Esophagus squamous epithelium (tissue), 5 donors: ENCODE measurements around the gene CCK. TPM values are rescaled to one million over a fixed set of nuclear protein-coding genes. Genes with fewer than 3 reads are reported as not detected.

ENCODE experiments used
- DNase-seq: peaks from one replicate; lab custom pipeline; 2025; lab: John Stamatoyannopoulos, UW
- H3K27ac ChIP-seq, 4 donors: fragments of 200-600 bp; sonication (generic); one replicate each; pipeline ENCODE4 v1.5.1; 2016 to 2019; ENCODE audit warnings: mild to moderate bottlenecking in 1 of 4
- H3K27me3 ChIP-seq, 4 donors: fragments of 200-600 bp; sonication (generic); 1 replicate in 3 of 4; 2 replicates in 1 of 4; pipeline versions ENCODE4 v1.5.1 to v1.6.0; 2017 to 2021; ENCODE audit warnings: antibody characterized with exemption in 1 of 4
- H3K36me3 ChIP-seq, 3 donors: fragments of 200-600 bp; sonication (generic); one replicate each; pipeline ENCODE4 v1.5.1; 2016 to 2019
- H3K4me1 ChIP-seq, 3 donors: fragments of 200-600 bp; sonication (generic); one replicate each; pipeline ENCODE4 v1.5.1; 2017 to 2019
- H3K4me3 ChIP-seq, 4 donors: fragments of 200-600 bp; sonication (generic); 1 replicate in 3 of 4; 2 replicates in 1 of 4; pipeline ENCODE4 v1.5.1; 2016 to 2019; ENCODE audit warnings: mild to moderate bottlenecking in 2 of 4, moderate library complexity in 1 of 4
- H3K9me3 ChIP-seq, 3 donors: fragments of 200-600 bp; sonication (generic); one replicate each; pipeline ENCODE4 v1.5.1; 2016 to 2019
- CTCF ChIP-seq, 6 experiments: fragments of 450-650 bp in 4 of 6; fragments of 200-600 bp in 2 of 6; sonication (generic) in 2 of 6; IDR thresholded peaks; one replicate each; pipeline ENCODE4 v1.5.1; 2016 to 2019; ENCODE audit warnings: antibody characterized with exemption in 6 of 6, mild to moderate bottlenecking in 4 of 6, moderate library complexity in 4 of 6
- POLR2A ChIP-seq, 4 donors: fragments of 450-650 bp; IDR thresholded peaks; one replicate each; pipeline ENCODE4 v1.6.1; 2017; ENCODE audit warnings: antibody characterized with exemption in 4 of 4, mild to moderate bottlenecking in 4 of 4, moderate library complexity in 3 of 4
- WGBS, 2 donors: methylation state at CpG; one replicate each; pipeline ENCODE4 v1.1.5; 2018; 5-methylcytosine and 5-hydroxymethylcytosine counted together
- intact Hi-C: fragments of 100-400 bp; cut with DNase I; formaldehyde crosslinking; loops from one replicate; pipeline ENCODE4 v1.15.0; 2022
- total RNA-seq, 4 donors: library from RNA; depleted of rRNA; stranded (reverse); fragments of >200 nt; gene quantifications; one replicate each; pipeline ENCODE4 v1.1.0, GENCODE V29; 2016
- donor health status: DM: yes; HTN: yes; CAD: no.

CCK gene
- total RNA-seq, 4 donors from 2014 or later, result 1.9 to 3.1 TPM; not detected in 2

GRCh38 chr3:42254566-42254965 is 11.4 kb downstream of the CCK start:
- intact Hi-C loops, result no loop called here
- DNase-seq, result no peak
- H3K27me3 ChIP-seq, result peaks cover 0 to 54% (median 0%) of the 10 kb centered on the region in 4 donors
- TF ChIP-seq CTCF (IDR thresholded peaks at IDR 0.05), result no peak
- TF ChIP-seq POLR2A (IDR thresholded peaks at IDR 0.05), result no peak
- no peaks in the 10 kb centered on the region for H3K9me3 ChIP-seq
- 51 to 62% methylated on average over 3 of the region's 3 CpGs for WGBS, 2 donors
- H3K36me3 ChIP-seq, result no peaks in the 10 kb centered on the region
- no peak overlapping the region for H3K4me3 ChIP-seq
- H3K4me1 ChIP-seq, result peaks cover 0 to 15% (median 7%) of the 10 kb centered on the region in 3 donors
- no peak overlapping the region for H3K27ac ChIP-seq

- intact Hi-C loops, result no loop called here
- WGBS, 2 donors, result 92 to 100% methylated on average over 1 of the region's 1 CpG
- H3K4me1 ChIP-seq, result peaks cover 0 to 8% (median 0%) of the 10 kb centered on the region in 3 donors
Measured at GRCh38 chr3:42250761-42251160, 15.2 kb downstream of the CCK start.

GRCh38 chr3:42247576-42248027 is 18.4 kb downstream of the CCK start:
- intact Hi-C loops, result loop anchor here (5.0 kb wide), 1 partner anchor 195 kb away; no protein-coding TSS in a partner anchor
- H3K4me1 ChIP-seq, result peaks cover 0 to 8% (median 0%) of the 10 kb centered on the region in 3 donors
- no peak for DNase-seq
- 2 to 8% methylated on average over 7 to 9 of the region's 9 CpGs for WGBS, 2 donors
- no peaks in the 10 kb centered on the region for H3K36me3 ChIP-seq
- TF ChIP-seq CTCF (IDR thresholded peaks at IDR 0.05), result peak; percentile 53 to 82 (median 66)
- TF ChIP-seq POLR2A (IDR thresholded peaks at IDR 0.05), result no peak
- H3K27ac ChIP-seq, result no peak overlapping the region
- no peaks in the 10 kb centered on the region for H3K9me3 ChIP-seq
- H3K27me3 ChIP-seq, result peaks cover 0 to 45% (median 0%) of the 10 kb centered on the region in 4 donors
- no peak overlapping the region for H3K4me3 ChIP-seq

More at GRCh38 chr3:42250761-42251160, 15.2 kb downstream of the CCK start:
- Histone ChIP-seq H3K27ac (no peak overlapping the region), H3K27me3 (peaks cover 0 to 56% (median 0%) of the 10 kb centered on the region in 4 donors), H3K9me3 (no peaks in the 10 kb centered on the region), H3K36me3 (no peaks in the 10 kb centered on the region), H3K4me3 (no peak overlapping the region)
- TF ChIP-seq POLR2A (IDR thresholded peaks at IDR 0.05) (no peak), CTCF (IDR thresholded peaks at IDR 0.05) (no peak)
- no peak for DNase-seq

- Histone ChIP-seq H3K27me3 (peaks cover 0 to 38% (median 0%) of the 10 kb centered on the region in 4 donors), H3K4me3 (no peak overlapping the region), H3K36me3 (no peaks in the 10 kb centered on the region), H3K27ac (no peak overlapping the region), H3K9me3 (no peaks in the 10 kb centered on the region), H3K4me1 (peaks cover 0 to 8% (median 0%) of the 10 kb centered on the region in 3 donors)
- WGBS, 2 donors, result 40 to 53% methylated on average over 1 of the region's 1 CpG
- no peak for DNase-seq
- TF ChIP-seq POLR2A (IDR thresholded peaks at IDR 0.05), result no peak
- no peak for TF ChIP-seq CTCF (IDR thresholded peaks at IDR 0.05)
- intact Hi-C loops, result loop anchor here (5.0 kb wide), 1 partner anchor 196 kb away; no protein-coding TSS in a partner anchor
Measured at GRCh38 chr3:42246091-42246490, 19.9 kb downstream of the CCK start.

GRCh38 chr3:42236611-42237010 is 29.4 kb downstream of the CCK start:
- peaks cover 0 to 35% (median 0%) of the 10 kb centered on the region in 4 donors for H3K27me3 ChIP-seq
- DNase-seq, result no peak
- H3K4me3 ChIP-seq, result no peak overlapping the region
- no peak overlapping the region for H3K27ac ChIP-seq
- intact Hi-C loops, result loop anchor here (10.0 kb wide), 1 partner anchor 298 kb away; no protein-coding TSS in a partner anchor
- H3K36me3 ChIP-seq, result no peaks in the 10 kb centered on the region
- no peaks in the 10 kb centered on the region for H3K4me1 ChIP-seq
- peaks cover 0 to 16% (median 14%) of the 10 kb centered on the region in 3 donors for H3K9me3 ChIP-seq
- TF ChIP-seq POLR2A (IDR thresholded peaks at IDR 0.05), result no peak
- no peak for TF ChIP-seq CTCF (IDR thresholded peaks at IDR 0.05)
- 90 to 100% methylated on average over 2 of the region's 2 CpGs for WGBS, 2 donors
